ENCODE results near the gene PHLDB2. TPM values are rescaled to one million over a fixed set of nuclear protein-coding genes. Genes with fewer than 3 reads are reported as not detected.

PHLDB2 gene
- polyA plus RNA-seq, 2 donors, result 5.2 to 7.6 TPM

GRCh38 chr3:111858642-111859041, 423 bp upstream of the PHLDB2 start:
- H3K27me3 ChIP-seq (ENCODE audit: control insufficient read depth in 1 of 2, insufficient read depth in 2 of 2, low read length in 2 of 2), result peaks cover 0 to 2% of the 10 kb centered on the region in 2 donors
- H3K27ac ChIP-seq (ENCODE audit: low read depth in 2 of 2, low read length in 1 of 2), result peak overlapping the region; percentile 87 to 91
- no peaks in the 10 kb centered on the region for H3K9me3 ChIP-seq (ENCODE audit: control insufficient read depth in 2 of 2, insufficient read depth in 1 of 2, low read depth in 1 of 2, low read length in 1 of 2)
- 37 to 40% methylated on average over 10 of the region's 10 CpGs for WGBS, 2 donors
- H3K4me3 ChIP-seq (ENCODE audit: low read depth in 1 of 2, low read length in 2 of 2), result peak overlapping the region in 1 of 2 donors; percentile 84
- no peaks in the 10 kb centered on the region for H3K4me1 ChIP-seq (ENCODE audit: control insufficient read depth in 2 of 2, insufficient read depth in 2 of 2, low read length in 1 of 2)
- H3K36me3 ChIP-seq (ENCODE audit: control insufficient read depth in 2 of 2, insufficient read depth in 2 of 2, low read length in 1 of 2), result no peaks in the 10 kb centered on the region

DNA sequence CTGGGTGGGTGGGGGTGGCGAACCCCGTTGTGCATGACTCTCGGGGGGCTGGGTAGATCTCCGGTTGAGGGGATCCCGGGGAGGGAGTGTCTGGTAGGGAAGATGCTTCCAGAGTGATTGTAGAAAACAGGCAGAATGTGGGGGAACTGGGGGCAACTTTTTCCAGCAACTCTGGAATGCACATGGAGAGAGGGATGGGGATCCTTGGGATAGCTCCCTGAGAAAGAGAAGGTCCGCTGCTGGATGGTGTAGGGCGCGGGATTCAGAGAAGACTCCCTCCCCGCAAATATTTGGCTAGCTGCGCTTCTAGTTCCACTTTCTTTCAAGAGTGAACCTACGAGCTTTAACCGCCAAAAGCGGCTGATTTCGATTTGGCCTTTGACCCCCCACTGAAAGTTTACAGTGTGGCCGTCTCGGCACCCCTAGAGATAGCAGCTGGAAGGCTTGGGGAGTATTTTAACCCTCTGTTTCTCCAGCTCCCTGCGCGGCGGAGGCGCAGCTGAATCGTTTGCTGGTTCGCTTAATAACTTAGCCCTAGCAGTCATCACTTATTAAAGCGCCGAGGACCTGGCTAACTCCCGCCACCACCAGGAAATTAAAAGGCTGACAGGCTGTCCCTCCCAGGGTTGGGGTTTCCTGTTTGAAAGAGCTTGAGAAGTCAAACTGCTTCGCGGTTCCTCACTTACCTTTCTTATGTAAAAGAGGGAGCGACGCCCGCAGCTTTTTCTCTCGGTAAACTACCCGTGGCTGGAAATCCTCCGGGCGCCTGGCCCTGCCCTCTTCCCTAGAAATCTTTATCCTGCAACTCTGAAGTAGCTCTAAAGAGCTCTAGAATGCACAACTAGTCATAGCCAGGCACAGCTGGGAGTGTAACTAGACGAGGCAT, 1.2 kb downstream of the PHLDB2 start:
- Histone ChIP-seq H3K9me3 (ENCODE audit: control insufficient read depth in 2 of 2, insufficient read depth in 1 of 2, low read depth in 1 of 2, low read length in 1 of 2) (no peaks in the 10 kb centered on the region), H3K4me1 (ENCODE audit: control insufficient read depth in 2 of 2, insufficient read depth in 2 of 2, low read length in 1 of 2) (no peaks in the 10 kb centered on the region), H3K27me3 (ENCODE audit: control insufficient read depth in 1 of 2, insufficient read depth in 2 of 2, low read length in 2 of 2) (peaks cover 0 to 2% of the 10 kb centered on the region in 2 donors), H3K4me3 (ENCODE audit: low read depth in 1 of 2, low read length in 2 of 2) (peak overlapping the region; percentile 71 to 84), H3K36me3 (ENCODE audit: control insufficient read depth in 2 of 2, insufficient read depth in 2 of 2, low read length in 1 of 2) (no peaks in the 10 kb centered on the region), H3K27ac (ENCODE audit: low read depth in 2 of 2, low read length in 1 of 2) (peak overlapping the region; percentile 87 to 91)
- WGBS, 2 donors, result 0 to 1% methylated on average over 35 of the region's 35 CpGs

DNA sequence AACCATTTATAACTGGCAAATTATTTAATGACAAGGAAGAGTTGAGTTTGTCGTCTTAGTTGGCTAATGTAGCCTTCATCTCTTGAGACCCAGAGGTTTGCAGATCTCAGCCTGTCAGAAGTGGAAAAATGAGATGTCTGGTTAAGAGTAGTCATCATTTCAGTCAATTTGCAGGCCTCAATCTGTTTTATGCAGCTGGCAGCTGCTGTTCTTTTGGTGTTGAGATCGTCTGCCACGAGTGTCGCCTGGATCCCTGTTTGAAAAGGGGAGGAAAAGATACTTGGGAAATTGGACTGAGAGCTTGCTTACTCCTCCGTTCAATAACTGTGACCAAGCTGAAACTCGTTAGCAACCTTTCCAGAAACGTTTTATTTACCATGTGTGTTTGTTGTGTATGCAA, 2.3 kb downstream of the PHLDB2 start:
- Histone ChIP-seq H3K9me3 (ENCODE audit: control insufficient read depth in 2 of 2, insufficient read depth in 1 of 2, low read depth in 1 of 2, low read length in 1 of 2) (no peaks in the 10 kb centered on the region), H3K4me3 (ENCODE audit: low read depth in 1 of 2, low read length in 2 of 2) (peak overlapping the region; percentile 25 to 84), H3K27me3 (ENCODE audit: control insufficient read depth in 1 of 2, insufficient read depth in 2 of 2, low read length in 2 of 2) (peaks cover 0 to 2% of the 10 kb centered on the region in 2 donors), H3K36me3 (ENCODE audit: control insufficient read depth in 2 of 2, insufficient read depth in 2 of 2, low read length in 1 of 2) (no peaks in the 10 kb centered on the region), H3K4me1 (ENCODE audit: control insufficient read depth in 2 of 2, insufficient read depth in 2 of 2, low read length in 1 of 2) (peaks cover 0 to 3% of the 10 kb centered on the region in 2 donors), H3K27ac (ENCODE audit: low read depth in 2 of 2, low read length in 1 of 2) (peak overlapping the region in 1 of 2 donors; percentile 49)
- 47 to 56% methylated on average over 7 of the region's 7 CpGs for WGBS, 2 donors

- Histone ChIP-seq H3K4me3 (ENCODE audit: low read depth in 1 of 2, low read length in 2 of 2) (peak overlapping the region in 1 of 2 donors; percentile 11), H3K9me3 (ENCODE audit: control insufficient read depth in 2 of 2, insufficient read depth in 1 of 2, low read depth in 1 of 2, low read length in 1 of 2) (no peaks in the 10 kb centered on the region), H3K27me3 (ENCODE audit: control insufficient read depth in 1 of 2, insufficient read depth in 2 of 2, low read length in 2 of 2) (peaks cover 0 to 2% of the 10 kb centered on the region in 2 donors), H3K36me3 (ENCODE audit: control insufficient read depth in 2 of 2, insufficient read depth in 2 of 2, low read length in 1 of 2) (no peaks in the 10 kb centered on the region), H3K27ac (ENCODE audit: low read depth in 2 of 2, low read length in 1 of 2) (no peak overlapping the region), H3K4me1 (ENCODE audit: control insufficient read depth in 2 of 2, insufficient read depth in 2 of 2, low read length in 1 of 2) (peaks cover 0 to 3% of the 10 kb centered on the region in 2 donors)
- 79 to 81% methylated on average over 5 of the region's 5 CpGs for WGBS, 2 donors
These were observed 3.4 kb downstream of the PHLDB2 start for GRCh38 chr3:111862415-111862814.

GRCh38 chr3:111862974-111863373, 3.9 kb downstream of the PHLDB2 start:
- Histone ChIP-seq H3K9me3 (ENCODE audit: control insufficient read depth in 2 of 2, insufficient read depth in 1 of 2, low read depth in 1 of 2, low read length in 1 of 2) (no peaks in the 10 kb centered on the region), H3K27me3 (ENCODE audit: control insufficient read depth in 1 of 2, insufficient read depth in 2 of 2, low read length in 2 of 2) (peaks cover 0 to 2% of the 10 kb centered on the region in 2 donors), H3K27ac (ENCODE audit: low read depth in 2 of 2, low read length in 1 of 2) (no peak overlapping the region), H3K36me3 (ENCODE audit: control insufficient read depth in 2 of 2, insufficient read depth in 2 of 2, low read length in 1 of 2) (no peaks in the 10 kb centered on the region), H3K4me1 (ENCODE audit: control insufficient read depth in 2 of 2, insufficient read depth in 2 of 2, low read length in 1 of 2) (peaks cover 0 to 3% of the 10 kb centered on the region in 2 donors), H3K4me3 (ENCODE audit: low read depth in 1 of 2, low read length in 2 of 2) (no peak overlapping the region)
- 75 to 80% methylated on average over 3 of the region's 3 CpGs for WGBS, 2 donors

DNA sequence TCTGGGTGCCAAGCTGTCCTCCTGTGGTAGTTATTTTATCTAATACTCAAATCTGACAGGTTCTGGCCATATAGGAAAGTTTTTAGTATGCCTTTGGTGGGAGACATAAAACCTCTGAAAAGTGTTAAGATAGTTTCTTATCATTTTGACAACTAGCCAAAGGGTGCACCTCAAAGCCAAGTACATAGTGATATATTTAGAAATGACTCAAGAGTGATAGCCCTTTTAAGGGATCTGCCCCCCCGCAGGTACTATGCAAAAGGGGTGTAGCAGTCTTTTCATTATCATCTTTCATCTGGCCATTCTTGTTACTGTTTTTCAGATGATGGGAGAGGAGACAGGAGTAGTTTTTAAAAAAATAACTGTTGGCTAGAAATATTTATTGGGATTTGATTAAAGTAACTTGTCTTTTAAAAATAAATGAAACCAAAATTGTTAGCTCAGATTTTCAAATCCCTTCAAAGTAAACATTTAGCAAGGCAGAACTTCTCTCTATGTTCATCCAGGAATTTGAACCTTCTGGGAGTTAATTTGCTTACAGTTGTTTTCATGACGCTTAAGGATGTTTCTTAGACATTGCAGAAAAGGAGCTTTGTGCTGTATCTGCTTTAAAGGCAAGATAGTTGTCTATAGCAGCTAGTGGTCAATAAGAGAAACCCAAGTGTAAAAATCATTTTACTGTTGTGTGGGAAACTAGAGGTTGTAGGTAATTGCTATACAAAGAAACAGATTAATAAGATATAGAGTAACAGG, 5.1 kb downstream of the PHLDB2 start:
- Histone ChIP-seq H3K9me3 (ENCODE audit: control insufficient read depth in 2 of 2, insufficient read depth in 1 of 2, low read depth in 1 of 2, low read length in 1 of 2) (no peaks in the 10 kb centered on the region), H3K27ac (ENCODE audit: low read depth in 2 of 2, low read length in 1 of 2) (no peak overlapping the region), H3K4me1 (ENCODE audit: control insufficient read depth in 2 of 2, insufficient read depth in 2 of 2, low read length in 1 of 2) (peaks cover 0 to 3% of the 10 kb centered on the region in 2 donors), H3K27me3 (ENCODE audit: control insufficient read depth in 1 of 2, insufficient read depth in 2 of 2, low read length in 2 of 2) (peaks cover 0 to 2% of the 10 kb centered on the region in 2 donors), H3K4me3 (ENCODE audit: low read depth in 1 of 2, low read length in 2 of 2) (no peak overlapping the region), H3K36me3 (ENCODE audit: control insufficient read depth in 2 of 2, insufficient read depth in 2 of 2, low read length in 1 of 2) (no peaks in the 10 kb centered on the region)
- WGBS, 2 donors, result 46 to 62% methylated on average over 2 of the region's 2 CpGs

DNA sequence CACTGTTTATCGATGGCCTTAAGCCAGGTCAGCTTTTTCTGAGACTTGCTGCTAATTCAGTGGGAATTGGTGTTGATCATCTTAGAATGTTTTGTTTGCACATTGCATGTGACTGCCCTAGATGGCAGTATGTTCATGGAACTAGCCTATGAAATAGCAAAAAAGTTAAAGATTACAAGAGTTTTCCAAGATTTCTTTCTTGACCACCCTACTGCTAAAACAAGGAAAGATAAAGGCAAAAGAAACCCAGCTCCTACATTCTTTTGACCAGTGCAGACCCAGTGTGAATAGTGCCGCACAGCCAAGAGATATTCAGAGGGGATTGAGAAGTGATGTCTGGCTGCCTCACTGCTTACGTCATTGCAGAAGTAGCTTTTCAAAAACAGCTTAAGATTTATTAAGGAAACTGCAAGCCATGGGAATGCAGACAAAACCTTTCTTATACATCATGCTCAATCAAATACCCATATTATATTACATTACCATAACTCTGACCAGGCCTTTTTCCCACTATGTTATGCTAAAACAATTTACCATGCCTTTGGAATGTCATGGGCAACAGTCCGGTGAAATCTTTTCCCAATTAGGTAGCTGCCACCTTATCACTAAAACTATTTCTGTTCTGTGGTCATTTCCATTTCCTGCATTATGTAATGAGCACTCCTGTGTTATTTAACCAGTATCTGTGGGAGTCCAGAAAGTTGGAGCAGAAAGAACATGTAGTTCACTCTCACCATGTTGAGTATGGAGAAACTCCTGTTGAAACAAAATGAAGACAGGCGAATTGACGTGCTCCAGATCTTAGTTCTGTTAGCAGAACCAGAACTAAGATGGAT, 6.0 kb downstream of the PHLDB2 start:
- Histone ChIP-seq H3K27me3 (ENCODE audit: control insufficient read depth in 1 of 2, insufficient read depth in 2 of 2, low read length in 2 of 2) (peaks cover 0 to 2% of the 10 kb centered on the region in 2 donors), H3K9me3 (ENCODE audit: control insufficient read depth in 2 of 2, insufficient read depth in 1 of 2, low read depth in 1 of 2, low read length in 1 of 2) (no peaks in the 10 kb centered on the region), H3K27ac (ENCODE audit: low read depth in 2 of 2, low read length in 1 of 2) (peak overlapping the region in 1 of 2 donors; percentile 21), H3K36me3 (ENCODE audit: control insufficient read depth in 2 of 2, insufficient read depth in 2 of 2, low read length in 1 of 2) (no peaks in the 10 kb centered on the region), H3K4me3 (ENCODE audit: low read depth in 1 of 2, low read length in 2 of 2) (no peak overlapping the region), H3K4me1 (ENCODE audit: control insufficient read depth in 2 of 2, insufficient read depth in 2 of 2, low read length in 1 of 2) (peaks cover 0 to 3% of the 10 kb centered on the region in 2 donors)
- 63 to 64% methylated on average over 6 of the region's 6 CpGs for WGBS, 2 donors

- Histone ChIP-seq H3K9me3 (ENCODE audit: control insufficient read depth in 2 of 2, insufficient read depth in 1 of 2, low read depth in 1 of 2, low read length in 1 of 2) (no peaks in the 10 kb centered on the region), H3K4me1 (ENCODE audit: control insufficient read depth in 2 of 2, insufficient read depth in 2 of 2, low read length in 1 of 2) (peaks cover 0 to 3% of the 10 kb centered on the region in 2 donors), H3K27ac (ENCODE audit: low read depth in 2 of 2, low read length in 1 of 2) (no peak overlapping the region), H3K27me3 (ENCODE audit: control insufficient read depth in 1 of 2, insufficient read depth in 2 of 2, low read length in 2 of 2) (no peaks in the 10 kb centered on the region), H3K4me3 (ENCODE audit: low read depth in 1 of 2, low read length in 2 of 2) (no peak overlapping the region), H3K36me3 (ENCODE audit: control insufficient read depth in 2 of 2, insufficient read depth in 2 of 2, low read length in 1 of 2) (no peaks in the 10 kb centered on the region)
- WGBS, 2 donors, result 87 to 92% methylated on average over 7 of the region's 7 CpGs
These were observed 8.9 kb downstream of the PHLDB2 start for GRCh38 chr3:111867889-111868426.

DNA sequence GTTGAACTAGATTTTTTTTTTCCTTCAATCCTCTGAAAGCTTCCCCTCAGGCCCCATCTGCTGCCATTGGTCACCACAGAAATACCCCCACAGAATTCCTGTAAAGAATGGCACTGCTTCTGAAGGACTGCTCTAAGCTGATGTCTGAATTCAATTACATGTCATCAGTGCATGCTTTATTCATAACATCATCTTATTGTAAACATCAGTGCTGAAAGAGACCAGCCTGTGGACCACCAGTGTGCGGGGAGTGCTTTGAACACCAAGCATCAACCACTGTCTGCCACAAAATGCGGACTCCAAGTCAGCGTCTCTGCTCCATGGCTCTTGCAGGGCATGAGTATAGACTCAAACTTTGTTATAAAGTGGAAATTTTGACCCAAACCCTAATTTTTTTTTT, 11.6 kb downstream of the PHLDB2 start:
- no peaks in the 10 kb centered on the region for H3K27me3 ChIP-seq (ENCODE audit: control insufficient read depth in 1 of 2, insufficient read depth in 2 of 2, low read length in 2 of 2)
- no peak overlapping the region for H3K27ac ChIP-seq (ENCODE audit: low read depth in 2 of 2, low read length in 1 of 2)
- H3K4me1 ChIP-seq (ENCODE audit: control insufficient read depth in 2 of 2, insufficient read depth in 2 of 2, low read length in 1 of 2), result peaks cover 0 to 3% of the 10 kb centered on the region in 2 donors
- no peaks in the 10 kb centered on the region for H3K36me3 ChIP-seq (ENCODE audit: control insufficient read depth in 2 of 2, insufficient read depth in 2 of 2, low read length in 1 of 2)
- 86 to 89% methylated on average over 3 of the region's 3 CpGs for WGBS, 2 donors
- no peaks in the 10 kb centered on the region for H3K9me3 ChIP-seq (ENCODE audit: control insufficient read depth in 2 of 2, insufficient read depth in 1 of 2, low read depth in 1 of 2, low read length in 1 of 2)
- H3K4me3 ChIP-seq (ENCODE audit: low read depth in 1 of 2, low read length in 2 of 2), result no peak overlapping the region

All from esophagus (tissue), 2 donors.